GM12875 (cell line): ENCODE data around the gene LMAN2L.

Experiments
- H3K4me3 ChIP-seq: one replicate; pipeline ENCODE4 v1.5.1; 2011; ENCODE audit warnings: low read depth, low read length, control low read depth
- TF ChIP-seq, protein P1 (sequence below): IDR thresholded peaks from 2 replicates; pipeline ENCODE4 v1.5.1; 2011; ENCODE audit warnings: low read depth, mild to moderate bottlenecking, control low read depth, inconsistent platforms, low read length, moderate library complexity, borderline replicate concordance; ENCODE audit not compliant: insufficient read depth

LMAN2L gene

DNA sequence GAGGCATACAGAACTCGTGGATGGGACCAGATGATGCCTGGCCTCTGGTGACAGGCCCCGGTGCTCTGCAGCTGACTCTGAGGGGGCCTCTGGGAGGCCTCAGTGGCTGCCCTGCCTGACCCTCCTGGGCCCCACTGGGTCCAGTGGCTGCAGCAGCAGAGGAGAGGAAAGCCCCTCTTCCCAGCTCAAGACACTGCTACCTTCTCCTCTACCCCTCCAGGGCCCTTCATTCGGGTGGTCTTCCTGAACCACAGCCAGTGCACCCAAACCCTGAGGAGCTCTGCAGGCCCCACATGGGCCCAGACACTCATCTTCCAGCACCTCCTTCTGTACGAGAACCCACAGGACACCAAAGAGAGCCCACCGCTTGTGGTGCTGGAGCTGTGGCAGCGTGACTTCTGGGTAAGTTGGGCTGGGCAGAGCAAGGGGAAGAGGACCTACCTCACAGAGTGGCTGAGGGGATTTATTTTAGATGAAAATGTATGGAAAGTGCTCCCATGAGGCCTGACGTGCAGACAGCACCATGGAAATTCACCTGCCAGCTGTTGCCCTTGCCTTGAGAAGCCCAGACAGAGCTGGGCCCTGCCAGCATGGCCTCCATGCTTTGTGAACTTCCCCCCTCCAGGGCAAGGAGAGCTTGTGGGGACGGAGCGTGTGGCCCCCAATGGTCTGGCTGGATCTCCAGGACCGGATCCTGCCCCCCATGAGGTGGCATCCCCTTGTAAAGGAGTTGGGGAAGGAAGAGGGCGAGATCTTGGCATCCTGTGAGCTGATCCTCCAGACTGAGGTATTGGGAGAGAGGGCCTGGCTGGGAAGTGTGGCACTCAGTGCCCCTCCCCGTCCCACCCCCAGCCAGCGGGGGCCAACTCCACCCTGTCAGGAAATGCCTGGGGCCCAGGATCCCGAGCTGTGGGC, 46.3 kb downstream of the LMAN2L start:
- TF ChIP-seq, protein P1, sequence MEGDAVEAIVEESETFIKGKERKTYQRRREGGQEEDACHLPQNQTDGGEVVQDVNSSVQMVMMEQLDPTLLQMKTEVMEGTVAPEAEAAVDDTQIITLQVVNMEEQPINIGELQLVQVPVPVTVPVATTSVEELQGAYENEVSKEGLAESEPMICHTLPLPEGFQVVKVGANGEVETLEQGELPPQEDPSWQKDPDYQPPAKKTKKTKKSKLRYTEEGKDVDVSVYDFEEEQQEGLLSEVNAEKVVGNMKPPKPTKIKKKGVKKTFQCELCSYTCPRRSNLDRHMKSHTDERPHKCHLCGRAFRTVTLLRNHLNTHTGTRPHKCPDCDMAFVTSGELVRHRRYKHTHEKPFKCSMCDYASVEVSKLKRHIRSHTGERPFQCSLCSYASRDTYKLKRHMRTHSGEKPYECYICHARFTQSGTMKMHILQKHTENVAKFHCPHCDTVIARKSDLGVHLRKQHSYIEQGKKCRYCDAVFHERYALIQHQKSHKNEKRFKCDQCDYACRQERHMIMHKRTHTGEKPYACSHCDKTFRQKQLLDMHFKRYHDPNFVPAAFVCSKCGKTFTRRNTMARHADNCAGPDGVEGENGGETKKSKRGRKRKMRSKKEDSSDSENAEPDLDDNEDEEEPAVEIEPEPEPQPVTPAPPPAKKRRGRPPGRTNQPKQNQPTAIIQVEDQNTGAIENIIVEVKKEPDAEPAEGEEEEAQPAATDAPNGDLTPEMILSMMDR = no peak
- no peak overlapping the region for H3K4me3 ChIP-seq

DNA sequence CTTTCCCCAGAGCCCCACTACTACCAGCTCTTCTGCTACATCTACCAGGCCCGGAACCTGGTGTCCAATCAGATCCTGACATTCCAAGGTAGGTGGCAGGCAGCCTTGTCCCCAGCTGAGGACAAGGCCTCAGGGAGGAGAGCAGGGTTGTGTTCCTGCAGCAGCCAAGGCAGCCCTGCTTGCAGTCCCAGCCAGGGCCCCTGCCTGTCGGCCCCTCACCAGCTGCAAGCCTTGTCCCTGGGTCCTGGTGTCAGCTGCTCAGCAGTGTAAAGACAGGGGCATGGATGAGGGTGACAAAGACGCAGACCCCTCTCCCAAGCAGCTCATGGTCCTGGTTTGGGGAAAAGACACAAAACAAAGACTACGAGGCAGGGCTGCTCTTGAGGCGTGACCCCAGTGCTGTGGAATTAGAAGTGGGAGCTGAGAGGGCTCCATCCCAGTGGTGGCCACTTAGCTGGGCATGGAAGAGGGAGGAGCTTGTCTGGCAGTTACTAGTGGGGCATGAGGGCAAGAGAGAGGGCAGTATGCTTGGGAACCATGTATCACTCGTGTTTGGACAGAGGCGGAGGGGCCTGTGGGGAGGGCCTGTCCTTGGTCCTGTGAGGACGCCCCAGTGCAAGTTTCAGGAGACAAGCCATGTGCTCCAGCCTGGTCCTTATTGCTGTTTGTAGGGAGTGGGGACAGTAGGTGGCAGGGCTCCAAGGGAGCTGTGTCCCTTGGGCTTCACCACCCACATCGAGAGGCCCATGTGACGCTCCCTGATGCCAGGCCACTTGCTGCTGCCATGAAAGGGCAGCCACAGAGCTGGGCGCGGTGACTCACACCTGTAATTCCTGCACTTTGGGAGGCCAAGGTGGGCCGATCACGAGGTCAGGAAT, 47.5 kb downstream of the LMAN2L start:
- TF ChIP-seq, protein P1 = no peak
- no peak overlapping the region for H3K4me3 ChIP-seq

DNA sequence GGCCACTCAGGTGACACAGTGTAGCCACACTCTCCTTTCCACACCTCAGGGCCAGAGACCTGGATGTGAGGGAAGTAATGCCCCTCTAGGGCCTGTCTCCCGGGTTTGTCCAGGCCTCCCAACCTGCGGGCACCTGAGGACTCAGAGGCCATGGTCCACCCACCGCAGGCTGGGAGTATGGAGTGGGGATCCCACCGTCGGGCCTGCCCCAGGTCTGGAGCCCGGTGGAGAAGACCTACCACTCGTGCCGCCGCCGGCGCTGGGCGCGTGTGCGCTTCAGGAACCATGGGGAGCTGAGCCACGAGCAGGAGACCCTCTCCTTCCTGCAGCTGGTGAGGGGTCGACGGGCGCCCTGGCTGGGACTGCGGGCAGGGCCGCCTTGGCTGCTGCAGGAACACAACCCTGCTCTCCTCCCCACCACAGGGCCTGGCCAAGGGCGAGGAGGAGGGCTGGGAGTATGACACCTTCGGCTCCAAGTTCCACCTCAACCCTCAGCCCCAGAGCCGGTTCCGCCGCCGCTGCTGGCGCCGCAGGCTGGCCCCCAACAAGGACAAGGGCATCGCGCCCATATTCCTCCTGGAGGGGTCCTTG, 48.7 kb downstream of the LMAN2L start:
- TF ChIP-seq, protein P1 = no peak
- H3K4me3 ChIP-seq = no peak overlapping the region

- TF ChIP-seq, protein P1 = no peak
- no peak overlapping the region for H3K4me3 ChIP-seq
Measured at GRCh38 chr2:96690306-96691021, 49.4 kb downstream of the LMAN2L start.

DNA sequence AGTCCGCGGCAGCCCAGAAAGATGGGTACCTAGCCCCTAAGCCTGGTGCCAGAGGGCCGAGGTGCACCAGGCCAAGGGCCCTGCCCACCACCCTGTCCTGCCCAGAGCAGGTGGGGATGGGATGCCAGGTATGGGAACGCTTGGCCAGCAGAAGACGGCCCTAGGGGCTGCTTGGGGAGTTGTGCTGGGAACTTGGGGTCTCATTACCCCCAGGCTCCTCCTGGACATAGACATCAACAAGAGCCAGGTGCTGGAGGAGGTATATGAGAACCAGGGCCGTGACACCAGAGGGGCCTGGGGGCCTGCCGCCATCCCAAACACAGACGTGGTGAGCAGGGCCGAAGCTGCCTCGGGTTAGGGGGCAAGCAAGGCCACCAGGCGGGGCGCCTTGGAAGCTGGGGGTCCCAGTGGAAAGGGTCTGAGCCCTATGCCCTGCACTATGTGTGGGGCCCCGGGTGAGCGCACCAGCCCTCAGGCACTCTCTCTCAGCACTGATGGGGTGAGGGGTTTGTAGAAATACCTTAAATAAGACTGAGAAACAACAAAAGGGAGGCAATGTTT, 50.4 kb downstream of the LMAN2L start:
- H3K4me3 ChIP-seq = no peak overlapping the region
- TF ChIP-seq, protein P1 = no peak

GRCh38 chr2:96688649-96689430, 51.0 kb downstream of the LMAN2L start:
- no peak overlapping the region for H3K4me3 ChIP-seq
- TF ChIP-seq, protein P1 = no peak
